ENCODE measurements around the gene SYNJ1. TPM values are rescaled to one million over a fixed set of nuclear protein-coding genes. Genes with fewer than 3 reads are reported as not detected.
"Not testable (repeated sequence)": the region's sequence is repeated elsewhere in the genome, so short reads cannot be mapped to it uniquely, and the experiment has no call there.

The SYNJ1 gene
- 22.1 TPM for total RNA-seq
- long read RNA-seq, full-length matches to known transcripts = 3 of 11 reads
- long read RNA-seq, partial matches to known transcripts = 5 of 11 reads
- long read RNA-seq, other reads (novel, unspliced or antisense) = 3 of 11 reads

- intact Hi-C loops (cut with DNase I) = no loop called here
- Histone ChIP-seq H3K27me3 (no peaks in the 10 kb centered on the region), H3K36me3 (peaks cover 4% of the 10 kb centered on the region), H3K4me1 (peaks cover 11% of the 10 kb centered on the region), H3K27ac (peak within 1 kb of the TSS; percentile 93), H3K4me3 (peak within 1 kb of the TSS; percentile 97), H3K9me3 (no peaks in the 10 kb centered on the region)
- TF ChIP-seq CTCF (IDR thresholded peaks at IDR 0.05) = no peak
- ATAC-seq (peak; percentile 99), DNase-seq (peak; percentile 99)
These were observed at the start of gene SYNJ1 for GRCh38 chr21:32727687-32728455. SYNJ1 (minus strand) TSS chr21:32728013; CDS start chr21:32726895, 1,118 bp downstream.

GRCh38 chr21:32777269-32777668 lies 49.5 kb upstream of the SYNJ1 start:
- Histone ChIP-seq H3K4me3 (no peak overlapping the region), H3K9me3 (no peaks in the 10 kb centered on the region), H3K4me1 (peaks cover 4% of the 10 kb centered on the region), H3K27ac (no peak overlapping the region), H3K36me3 (no peaks in the 10 kb centered on the region), H3K27me3 (no peaks in the 10 kb centered on the region)
- ATAC-seq = no peak
- intact Hi-C loops (cut with DNase I) = no loop called here
- no peak for TF ChIP-seq CTCF (IDR thresholded peaks at IDR 0.05)
- no peak for DNase-seq

- ATAC-seq = no peak
- Histone ChIP-seq H3K4me3 (no peak overlapping the region), H3K27ac (no peak overlapping the region), H3K4me1 (peaks cover 4% of the 10 kb centered on the region), H3K9me3 (no peaks in the 10 kb centered on the region), H3K27me3 (no peaks in the 10 kb centered on the region), H3K36me3 (no peaks in the 10 kb centered on the region)
- no peak for TF ChIP-seq CTCF (IDR thresholded peaks at IDR 0.05)
- DNase-seq = no peak
- intact Hi-C loops (cut with DNase I) = no loop called here
These were observed 48.9 kb upstream of the SYNJ1 start for GRCh38 chr21:32776743-32777142.

GRCh38 chr21:32773048-32773344 lies 45.2 kb upstream of the SYNJ1 start:
- intact Hi-C loops (cut with DNase I); H3K36me3 ChIP-seq; ATAC-seq; H3K9me3 ChIP-seq; H3K27ac ChIP-seq; H3K27me3 ChIP-seq; DNase-seq: not testable (repeated sequence)
- H3K4me1 ChIP-seq = peaks cover 22% of the 10 kb centered on the region
- peak overlapping the region; percentile 81 for H3K4me3 ChIP-seq

- peaks cover 22% of the 10 kb centered on the region for H3K4me1 ChIP-seq
- no peaks in the 10 kb centered on the region for H3K27me3 ChIP-seq
- peak; percentile 12 for ATAC-seq
- H3K9me3 ChIP-seq = no peaks in the 10 kb centered on the region
- peaks cover 8% of the 10 kb centered on the region for H3K36me3 ChIP-seq
- peak overlapping the region; percentile 88 for H3K27ac ChIP-seq
- intact Hi-C loops (cut with DNase I) = no loop called here
- DNase-seq = no peak
- no peak for TF ChIP-seq CTCF (IDR thresholded peaks at IDR 0.05)
- peak overlapping the region; percentile 81 for H3K4me3 ChIP-seq
These were observed 44.7 kb upstream of the SYNJ1 start for GRCh38 chr21:32772281-32773047.
